IPS-18a (cell line): ENCODE data around the gene SEC24C.
"Not testable (repeated sequence)": the region's sequence is repeated elsewhere in the genome, so short reads cannot be mapped to it uniquely, and the experiment has no call there.

Experiments
- H3K27ac ChIP-seq: one replicate; pipeline ENCODE4 v1.5.1; 2013; ENCODE audit warnings: low read length
- H3K27me3 ChIP-seq: one replicate; pipeline ENCODE4 v1.6.1; 2013; ENCODE audit warnings: mild to moderate bottlenecking, low read length; ENCODE audit not compliant: control insufficient read depth, insufficient read depth
- H3K36me3 ChIP-seq: one replicate; pipeline ENCODE4 v1.6.1; 2013; ENCODE audit warnings: low read depth, low read length; ENCODE audit not compliant: control insufficient read depth
- H3K4me1 ChIP-seq: one replicate; pipeline ENCODE4 v1.6.1; 2013; ENCODE audit warnings: low read depth, low read length; ENCODE audit not compliant: control insufficient read depth
- H3K4me3 ChIP-seq: one replicate; pipeline ENCODE4 v1.5.1; 2013; ENCODE audit warnings: low read length
- H3K9ac ChIP-seq: one replicate; pipeline ENCODE4 v1.6.1; 2013; ENCODE audit warnings: mild to moderate bottlenecking, low read length, moderate library complexity
- H3K9me3 ChIP-seq: one replicate; pipeline ENCODE4 v1.6.1; 2013; ENCODE audit warnings: low read depth, low read length; ENCODE audit not compliant: control insufficient read depth

Gene SEC24C

DNA sequence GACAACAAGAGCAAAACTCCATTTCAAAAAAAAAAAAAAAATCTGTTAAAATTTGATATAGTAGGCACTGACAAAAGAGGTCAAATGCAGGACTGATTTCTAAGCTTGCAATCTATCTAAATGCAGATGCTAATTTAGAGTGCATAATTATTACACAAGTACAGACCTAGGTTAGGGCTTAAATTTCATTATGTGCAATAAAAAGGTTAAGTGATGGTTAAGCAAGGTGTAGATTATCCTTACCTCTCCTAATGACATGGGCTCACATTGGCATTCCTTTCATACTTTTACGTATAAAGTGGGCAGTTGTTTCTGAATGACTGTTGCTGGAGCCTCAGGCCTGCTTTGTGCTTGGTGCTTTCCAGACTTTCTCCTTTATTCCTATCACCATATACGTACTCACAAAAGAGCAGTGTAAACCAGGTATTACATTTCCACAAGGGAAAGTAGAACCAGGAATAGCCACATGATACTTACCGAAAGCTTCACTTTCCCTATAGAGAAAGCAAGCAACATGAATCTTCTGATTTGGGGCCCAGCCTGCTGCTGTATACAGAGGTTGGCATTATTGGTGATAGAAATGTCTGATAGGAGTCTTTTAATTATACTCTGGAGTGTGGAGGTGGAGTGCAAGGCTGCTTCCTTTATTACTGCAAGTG, 35.5 kb downstream of the SEC24C start:
- Histone ChIP-seq H3K36me3 (peaks cover 10% of the 10 kb centered on the region), H3K4me3 (no peak overlapping the region), H3K27me3 (no peaks in the 10 kb centered on the region), H3K27ac (no peak overlapping the region), H3K4me1 (peaks cover 5% of the 10 kb centered on the region), H3K9ac (no peak overlapping the region), H3K9me3 (no peaks in the 10 kb centered on the region)

- Histone ChIP-seq H3K27ac (no peak overlapping the region), H3K27me3 (no peaks in the 10 kb centered on the region), H3K4me1 (peaks cover 5% of the 10 kb centered on the region), H3K4me3 (peak overlapping the region; percentile 76), H3K9me3 (no peaks in the 10 kb centered on the region), H3K9ac (no peak overlapping the region), H3K36me3 (peaks cover 9% of the 10 kb centered on the region)
Measured at GRCh38 chr10:73780301-73780700, 36.1 kb downstream of the SEC24C start.

- Histone ChIP-seq H3K27ac (peak overlapping the region; percentile 34), H3K36me3 (peaks cover 3% of the 10 kb centered on the region)
Measured at GRCh38 chr10:73780966-73781365, 36.8 kb downstream of the SEC24C start.

DNA sequence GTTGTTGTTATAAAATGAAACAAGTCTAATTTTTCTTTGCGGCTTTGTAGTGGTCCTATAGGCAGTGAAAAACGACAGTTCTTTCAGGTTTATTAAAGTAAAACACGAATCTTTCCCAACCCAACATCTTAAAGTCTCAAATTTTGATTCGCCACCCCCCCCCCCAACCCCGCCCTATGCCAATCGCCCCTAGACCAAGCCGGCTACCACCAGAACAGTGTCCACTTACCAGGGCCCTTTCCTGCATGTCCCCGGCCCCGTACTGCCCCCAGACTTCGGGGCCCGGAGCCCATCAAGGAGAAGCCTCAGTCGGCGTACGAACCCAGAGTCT, 37.3 kb downstream of the SEC24C start:
- Histone ChIP-seq H3K4me1 (peaks cover 5% of the 10 kb centered on the region), H3K36me3 (peaks cover 3% of the 10 kb centered on the region), H3K9ac (peak overlapping the region; percentile 75), H3K4me3 (peak overlapping the region; percentile 76), H3K27ac (peak overlapping the region; percentile 34), H3K27me3 (no peaks in the 10 kb centered on the region), H3K9me3 (no peaks in the 10 kb centered on the region)

More at GRCh38 chr10:73780966-73781365, 36.8 kb downstream of the SEC24C start:
- Histone ChIP-seq H3K4me3 (peak overlapping the region; percentile 76), H3K9ac (peak overlapping the region; percentile 75), H3K9me3 (no peaks in the 10 kb centered on the region), H3K27me3 (no peaks in the 10 kb centered on the region), H3K4me1 (peaks cover 5% of the 10 kb centered on the region)

DNA sequence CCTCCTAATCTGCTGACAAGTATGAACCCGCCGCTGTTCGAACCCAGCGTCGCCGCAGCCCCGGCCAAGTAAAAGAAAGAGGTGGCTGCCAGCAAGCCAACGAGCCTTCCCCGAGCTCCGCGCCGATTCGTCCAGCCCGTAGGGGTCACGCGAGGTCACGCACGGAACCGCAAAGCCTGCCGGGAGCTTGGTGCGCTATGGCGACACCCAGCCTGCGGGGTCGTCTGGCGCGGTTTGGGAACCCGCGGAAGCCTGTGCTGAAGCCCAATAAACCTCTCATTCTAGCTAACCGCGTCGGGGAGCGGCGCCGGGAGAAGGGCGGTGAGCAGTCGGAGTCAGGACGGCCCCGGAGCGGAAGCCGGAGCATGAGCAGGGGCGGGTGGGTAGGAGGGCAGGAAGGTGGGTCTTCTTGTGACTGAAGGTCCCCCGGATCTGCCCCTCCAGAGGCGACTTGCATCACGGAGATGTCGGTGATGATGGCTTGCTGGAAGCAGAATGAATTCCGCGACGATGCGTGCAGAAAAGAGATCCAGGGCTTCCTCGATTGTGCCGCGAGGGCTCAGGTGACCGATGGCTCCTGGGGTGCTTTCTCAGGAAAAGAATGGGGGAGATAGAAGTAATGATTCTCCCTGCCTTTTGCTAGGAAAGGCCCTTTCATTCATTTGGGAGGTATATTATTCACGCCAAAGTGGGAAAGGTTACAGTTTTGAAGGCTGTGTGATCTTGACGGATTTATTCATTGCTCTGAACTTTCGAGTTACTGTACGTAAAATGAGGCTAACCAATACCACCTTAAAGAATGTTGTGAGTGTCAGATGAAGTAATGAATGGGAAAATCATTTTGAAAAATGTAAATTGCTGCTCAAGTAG, 37.9 kb downstream of the SEC24C start, which contains the start of gene CHCHD1:
Gene CHCHD1, plus strand, starts transcription at position 170 of the 870 bp plus-strand sequence. Its CDS starts 28 bp downstream, at position 198.
- peak within 1 kb of the TSS; percentile 76 for H3K4me3 ChIP-seq

GRCh38 chr10:73782749-73783085, 38.5 kb downstream of the SEC24C start:
- no peak overlapping the region for H3K27ac ChIP-seq
- H3K9me3 ChIP-seq: no peaks in the 10 kb centered on the region
- peak overlapping the region; percentile 75 for H3K9ac ChIP-seq
- H3K36me3 ChIP-seq: peaks cover 3% of the 10 kb centered on the region
- peak overlapping the region; percentile 76 for H3K4me3 ChIP-seq
- H3K4me1 ChIP-seq: peaks cover 5% of the 10 kb centered on the region
- H3K27me3 ChIP-seq: no peaks in the 10 kb centered on the region

More for the DNA sequence above, 37.9 kb downstream of the SEC24C start, which contains the start of gene CHCHD1:
- peaks cover 5% of the 10 kb centered on the region for H3K4me1 ChIP-seq
- no peaks in the 10 kb centered on the region for H3K27me3 ChIP-seq
- H3K9me3 ChIP-seq: no peaks in the 10 kb centered on the region
- H3K9ac ChIP-seq: peak within 1 kb of the TSS; percentile 75
- H3K27ac ChIP-seq: peak within 1 kb of the TSS; percentile 34
- H3K36me3 ChIP-seq: peaks cover 3% of the 10 kb centered on the region

DNA sequence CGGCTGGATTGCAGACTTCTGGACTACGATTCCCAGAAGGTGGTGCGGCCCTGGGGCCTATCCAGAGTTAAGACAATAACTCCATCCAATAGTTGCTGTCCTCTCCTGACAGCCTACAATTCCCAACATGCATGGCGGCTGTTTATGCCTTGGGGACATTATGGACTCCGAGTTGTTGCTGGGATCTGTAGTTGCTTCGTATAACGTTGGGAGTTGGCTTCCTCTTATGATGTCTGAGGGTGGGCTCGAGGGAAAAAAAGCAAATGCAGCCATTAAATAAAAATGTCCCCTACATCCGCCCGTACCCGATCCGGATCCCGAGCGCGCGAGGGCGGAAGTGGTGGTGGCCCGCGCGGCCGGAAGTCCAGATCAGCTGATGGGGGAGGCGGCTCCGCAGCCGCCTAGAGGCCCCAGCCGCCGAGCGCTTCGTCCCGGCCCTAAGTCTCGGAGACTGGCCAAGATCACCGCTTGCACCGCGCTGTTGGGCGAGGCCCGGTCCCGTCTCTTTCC, 41.1 kb downstream of the SEC24C start, which contains the start of gene ZSWIM8:
Gene ZSWIM8, plus strand, starts transcription at position 396 of the 510 bp plus-strand sequence. CDS start 273 bp downstream, outside the sequence.
- Histone ChIP-seq H3K27me3 (no peaks in the 10 kb centered on the region), H3K4me3 (peak within 1 kb of the TSS; percentile 77), H3K9ac (peak within 1 kb of the TSS; percentile 19), H3K36me3 (peaks cover 6% of the 10 kb centered on the region), H3K27ac (no peak within 1 kb of the TSS), H3K4me1 (peaks cover 5% of the 10 kb centered on the region), H3K9me3 (no peaks in the 10 kb centered on the region)

DNA sequence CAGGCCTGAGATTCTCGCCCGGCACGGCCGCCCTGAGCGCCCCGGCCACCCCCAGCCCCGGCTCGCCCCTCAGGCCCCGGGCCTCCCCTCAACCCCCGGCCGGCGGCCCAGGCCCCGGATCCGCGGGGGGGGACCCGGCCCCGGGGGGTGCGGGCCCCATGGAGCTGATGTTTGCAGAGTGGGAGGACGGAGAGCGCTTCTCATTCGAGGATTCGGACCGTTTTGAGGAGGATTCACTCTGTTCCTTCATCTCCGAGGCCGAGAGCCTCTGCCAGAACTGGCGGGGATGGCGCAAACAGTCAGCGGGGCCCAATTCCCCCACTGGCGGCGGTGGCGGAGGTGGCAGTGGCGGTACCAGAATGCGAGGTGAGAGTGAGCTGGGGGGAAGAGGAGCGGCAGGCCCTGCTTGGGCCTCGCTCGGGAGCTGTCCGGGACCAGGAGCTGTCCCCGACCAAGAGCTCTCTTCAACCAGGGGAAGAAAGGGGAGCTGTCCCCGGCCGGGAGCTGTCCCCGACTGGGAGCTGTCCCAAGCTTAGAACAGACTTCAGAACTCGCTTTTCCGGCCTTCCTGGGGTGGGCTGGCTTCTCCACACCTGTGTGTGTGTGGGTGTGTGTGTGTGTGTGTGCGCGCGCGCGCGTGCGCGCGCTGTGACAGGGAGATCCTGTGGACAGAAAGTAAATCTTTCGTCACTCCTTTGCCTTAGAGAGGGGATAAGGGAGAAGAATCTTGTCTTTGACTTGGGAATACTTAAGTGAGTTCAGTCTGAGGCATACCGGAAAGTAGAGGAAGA, 41.7 kb downstream of the SEC24C start:
- H3K4me1 ChIP-seq: peaks cover 5% of the 10 kb centered on the region
- no peaks in the 10 kb centered on the region for H3K27me3 ChIP-seq
- H3K9me3 ChIP-seq: no peaks in the 10 kb centered on the region
- H3K4me3 ChIP-seq: peak overlapping the region; percentile 77
- H3K36me3 ChIP-seq: peaks cover 7% of the 10 kb centered on the region
- H3K27ac ChIP-seq: no peak overlapping the region
- H3K9ac ChIP-seq: no peak overlapping the region

DNA sequence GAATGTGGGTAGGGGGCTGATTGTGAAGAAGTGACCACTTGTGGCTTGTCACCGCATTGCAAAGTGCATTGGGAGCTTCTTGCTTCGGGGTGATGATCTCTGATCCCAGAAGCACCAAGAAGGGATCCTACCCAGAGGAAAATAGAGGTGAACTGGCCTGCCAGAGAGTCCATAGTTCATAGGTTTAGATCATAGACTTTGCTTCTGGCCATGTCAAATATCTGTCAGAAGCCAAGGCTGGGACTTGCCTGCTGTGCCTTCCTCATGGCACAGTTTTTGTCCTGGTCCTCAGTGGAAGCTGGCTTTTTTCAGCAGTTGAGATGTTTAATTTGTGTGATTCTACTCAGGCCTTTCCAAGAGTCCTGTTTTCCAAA, 42.3 kb downstream of the SEC24C start:
- Histone ChIP-seq H3K27ac (no peak overlapping the region), H3K4me3 (peak overlapping the region; percentile 77), H3K4me1 (peaks cover 5% of the 10 kb centered on the region), H3K27me3 (no peaks in the 10 kb centered on the region), H3K36me3 (peaks cover 7% of the 10 kb centered on the region), H3K9me3 (no peaks in the 10 kb centered on the region), H3K9ac (no peak overlapping the region)

- H3K27me3 ChIP-seq, H3K36me3 ChIP-seq, H3K4me3 ChIP-seq, H3K9me3 ChIP-seq, H3K9ac ChIP-seq, H3K4me1 ChIP-seq, H3K27ac ChIP-seq: not testable (repeated sequence)
Measured at GRCh38 chr10:73787031-73787800, 43.0 kb downstream of the SEC24C start.
